Measurements from ENCODE around the gene LIPM. TPM values are rescaled to one million over a fixed set of nuclear protein-coding genes. Genes with fewer than 3 reads are reported as not detected.

LIPM gene
- polyA plus RNA-seq, 2 of the 4 experiments (the other 2 are of a cell fraction), result not detected

GRCh38 chr10:88805361-88805760 lies 2.8 kb downstream of the LIPM start:
- Histone ChIP-seq H3K4me2 (no peak overlapping the region), H3K4me1 (peaks cover 8% of the 10 kb centered on the region; the same call in 2 of the 3 replicates), H3K9me3 (no peaks in the 10 kb centered on the region), H3K27ac (no peak overlapping the region), H3K4me3 (no peak overlapping the region)
- FAIRE-seq (no peak), DNase-seq (ENCODE audit: low read depth in 1 of 2, low spot score in 1 of 2) (no peak), ATAC-seq (no peak)
- ChIA-PET CTCF (interaction anchor here (0.9 to 2.1 kb wide), 6 partner anchors 11 to 240 kb away, joined by 3 to 5 read pairs (median 4); no protein-coding TSS in a partner anchor), POLR2A (no interaction called here)
- no peak for TF ChIP-seq MYC (IDR thresholded peaks at IDR 0.05; ENCODE audit: borderline replicate concordance, low read length)
- TF ChIP-seq HOXB5 (CRISPR knock-in tag; IDR thresholded peaks at IDR 0.05), result no peak
- TF ChIP-seq HMGXB4 (CRISPR knock-in tag; IDR thresholded peaks at IDR 0.05; ENCODE audit: borderline replicate concordance), result no peak
- no peak for TF ChIP-seq USF2 (IDR thresholded peaks at IDR 0.05)
- 4% methylated on average over 2 of the region's 2 CpGs for WGBS (ENCODE audit: missing lambda C conversion rate)

GRCh38 chr10:88805924-88806323 lies 3.4 kb downstream of the LIPM start:
- Histone ChIP-seq H3K4me2 (no peak overlapping the region), H3K9me3 (no peaks in the 10 kb centered on the region), H3K4me1 (peaks cover 11% of the 10 kb centered on the region; the same call in 2 of the 3 replicates), H3K4me3 (no peak overlapping the region), H3K27ac (no peak overlapping the region)
- TF ChIP-seq ELK1 (IDR thresholded peaks at IDR 0.05; ENCODE audit: low read depth, low read length) (no peak), NFE2L2 (conservative IDR thresholded peaks at IDR 0.05; ENCODE audit: low read length) (no peak), NPAS2 (CRISPR knock-in tag; IDR thresholded peaks at IDR 0.05; ENCODE audit: borderline replicate concordance) (no peak), RAD21 (conservative IDR thresholded peaks at IDR 0.05 in 1 of 2, IDR thresholded peaks at IDR 0.05 in 1 of 2) (no peak), BCL3 (IDR thresholded peaks at IDR 0.05) (no peak), CHD4 (IDR thresholded peaks at IDR 0.05; ENCODE audit: borderline replicate concordance) (no peak), EP300 (IDR thresholded peaks at IDR 0.05) (no peak), SREBF2 (IDR thresholded peaks at IDR 0.05) (no peak), BHLHE40 (IDR thresholded peaks at IDR 0.05; ENCODE audit: low read depth, low read length) (no peak), TFCP2L1 (CRISPR knock-in tag; IDR thresholded peaks at IDR 0.05) (no peak)
- ATAC-seq, result no peak
- ChIA-PET CTCF (interaction anchor here (0.9 to 2.1 kb wide), 4 partner anchors 12 to 241 kb away, joined by 3 to 5 read pairs (median 4); no protein-coding TSS in a partner anchor), POLR2A (no interaction called here)
- no peak for DNase-seq (ENCODE audit: low read depth in 1 of 2, low spot score in 1 of 2)
- WGBS (ENCODE audit: missing lambda C conversion rate), result 81% methylated on average over 3 of the region's 3 CpGs
- FAIRE-seq, result no peak

- ChIA-PET POLR2A (no interaction called here), CTCF (interaction anchor here (0.7 to 5.1 kb wide), 17 partner anchors 11 to 245 kb away, joined by 3 to 45 read pairs (median 5); no protein-coding TSS in a partner anchor)
- WGBS (ENCODE audit: missing lambda C conversion rate), result 59% methylated on average over 4 of the region's 4 CpGs
- no peak overlapping the region for H3K27ac ChIP-seq
- H3K4me3 ChIP-seq, result no peak overlapping the region
- TF ChIP-seq MAX (IDR thresholded peaks at IDR 0.05), result no peak
- TF ChIP-seq HOXA7 (CRISPR knock-in tag; IDR thresholded peaks at IDR 0.05), result no peak
- TF ChIP-seq CBX2 (IDR thresholded peaks at IDR 0.05; ENCODE audit: borderline replicate concordance, low read depth), result no peak
- no peak for TF ChIP-seq NFE2L2 (conservative IDR thresholded peaks at IDR 0.05; ENCODE audit: low read length)
- no peak for TF ChIP-seq HEYL (CRISPR knock-in tag; IDR thresholded peaks at IDR 0.05)
- no peak for TF ChIP-seq RAD21 (conservative IDR thresholded peaks at IDR 0.05 in 1 of 2, IDR thresholded peaks at IDR 0.05 in 1 of 2)
- TF ChIP-seq FOXS1 (CRISPR knock-in tag; IDR thresholded peaks at IDR 0.05), result no peak
- TF ChIP-seq EHMT2 (IDR thresholded peaks at IDR 0.05; ENCODE audit: low read depth), result no peak
- TF ChIP-seq ZSCAN20 (CRISPR knock-in tag; IDR thresholded peaks at IDR 0.05), result no peak
- no peak for TF ChIP-seq CHD2 (IDR thresholded peaks at IDR 0.05; ENCODE audit: low read length, partially characterized antibody)
- TF ChIP-seq FOSB (CRISPR knock-in tag; IDR thresholded peaks at IDR 0.05), result no peak
- TF ChIP-seq PBX3 (IDR thresholded peaks at IDR 0.05), result no peak
- TF ChIP-seq JUN (IDR thresholded peaks at IDR 0.05), result no peak
- no peak for TF ChIP-seq TP53 (CRISPR knock-in tag; IDR thresholded peaks at IDR 0.05)
- TF ChIP-seq ZNF302 (CRISPR knock-in tag; IDR thresholded peaks at IDR 0.05), result no peak
- TF ChIP-seq POLR2AphosphoS2 (conservative IDR thresholded peaks at IDR 0.05; ENCODE audit: low read length), result no peak
- ATAC-seq (no peak), DNase-seq (ENCODE audit: low read depth in 1 of 2, low spot score in 1 of 2) (no peak), FAIRE-seq (no peak)
- no peaks in the 10 kb centered on the region for H3K9me3 ChIP-seq
- H3K4me2 ChIP-seq, result no peak overlapping the region; the same call in 2 of the 3 replicates
- H3K4me1 ChIP-seq, result peaks cover 11% of the 10 kb centered on the region; the same call in 2 of the 3 replicates
Measured at GRCh38 chr10:88809621-88810020, 7.1 kb downstream of the LIPM start.
